Small intestine (tissue), 4 donors: ENCODE results near the gene EIF2A. TPM values are rescaled to one million over a fixed set of nuclear protein-coding genes. Genes with fewer than 3 reads are reported as not detected.

Experiments
- polyA plus RNA-seq, 4 donors: library from polyadenylated mRNA; stranded (reverse) in 3 of 4; unstranded in 1 of 4; fragments of 200-250 nt in 3 of 4; fragments of 120-200 nt in 1 of 4; gene quantifications; one replicate each; pipeline versions ENCODE4 v1.2.1 to v1.2.3, GENCODE V29; 2013
- donor health status: healthy with polysubstance abuse.
- donor health status: Bipolar disorder and iron deficiency.
- donor health status: healthy.

The EIF2A gene
- polyA plus RNA-seq, 4 donors, result 65.1 to 135 (median 86.1) TPM

Other genes with a start within 250 kb of the EIF2A start
- 10 to 100 TPM in 1 of 4 donors, 1 to 10 TPM in 3; 5.9 to 48.7 (median 7.5) TPM for gene TSC22D2, start 138.5 kb upstream of the EIF2A start, polyA plus RNA-seq
- gene SERP1, start 291 bp upstream of the EIF2A start, polyA plus RNA-seq, result 100 to 1,000 TPM in 2 of 4 donors, 10 to 100 TPM in 2; 77.6 to 153 (median 122) TPM
- 10 to 100 TPM; 41.6 to 86.3 (median 75.9) TPM for gene SELENOT, start 56.5 kb downstream of the EIF2A start, polyA plus RNA-seq
- gene ERICH6, start 157.1 kb downstream of the EIF2A start, polyA plus RNA-seq, result under 1 TPM in 1 of 4 donors, not detected in 3; 0.04 TPM
- gene SIAH2, start 216.4 kb downstream of the EIF2A start, polyA plus RNA-seq, result 10 to 100 TPM; 14.5 to 20.0 (median 16.3) TPM